Mammary epithelial cell (primary cell): ENCODE measurements around the gene TMEM121.

Experiments
- CTCF ChIP-seq, 2 donors: IDR thresholded peaks in 1 of 2; conservative IDR thresholded peaks in 1 of 2; 2 replicates each; pipeline ENCODE4 v1.5.1; 2011 to 2012; ENCODE audit warnings: inconsistent platforms in 2 of 2, low read length in 2 of 2, mild to moderate bottlenecking in 2 of 2, control low read depth in 1 of 2, low read depth in 1 of 2; ENCODE audit not compliant: insufficient read depth in 1 of 2; ENCODE audit errors: extremely low read depth in 1 of 2
- EZH2 ChIP-seq: IDR thresholded peaks from 2 replicates; pipeline ENCODE4 v1.6.1; 2012; ENCODE audit warnings: low read length, inconsistent platforms, borderline replicate concordance

- TF ChIP-seq CTCF (conservative IDR thresholded peaks at IDR 0.05 in 1 of 2, IDR thresholded peaks at IDR 0.05 in 1 of 2; ENCODE audit: extremely low read depth in 1 of 2, insufficient read depth in 1 of 2, low read depth in 1 of 2, low read length in 2 of 2) = no peak
- TF ChIP-seq EZH2 = no peak
These were observed 5.7 kb downstream of the TMEM121 start for GRCh38 chr14:105531894-105532623.
